ENCODE measurements around the gene RALGDS. TPM values are rescaled to one million over a fixed set of nuclear protein-coding genes. Genes with fewer than 3 reads are reported as not detected.

Gene RALGDS
- total and polyA plus RNA-seq, 3 donors from 2014 or later = 23.0 to 42.4 (median 32.5) TPM

DNA sequence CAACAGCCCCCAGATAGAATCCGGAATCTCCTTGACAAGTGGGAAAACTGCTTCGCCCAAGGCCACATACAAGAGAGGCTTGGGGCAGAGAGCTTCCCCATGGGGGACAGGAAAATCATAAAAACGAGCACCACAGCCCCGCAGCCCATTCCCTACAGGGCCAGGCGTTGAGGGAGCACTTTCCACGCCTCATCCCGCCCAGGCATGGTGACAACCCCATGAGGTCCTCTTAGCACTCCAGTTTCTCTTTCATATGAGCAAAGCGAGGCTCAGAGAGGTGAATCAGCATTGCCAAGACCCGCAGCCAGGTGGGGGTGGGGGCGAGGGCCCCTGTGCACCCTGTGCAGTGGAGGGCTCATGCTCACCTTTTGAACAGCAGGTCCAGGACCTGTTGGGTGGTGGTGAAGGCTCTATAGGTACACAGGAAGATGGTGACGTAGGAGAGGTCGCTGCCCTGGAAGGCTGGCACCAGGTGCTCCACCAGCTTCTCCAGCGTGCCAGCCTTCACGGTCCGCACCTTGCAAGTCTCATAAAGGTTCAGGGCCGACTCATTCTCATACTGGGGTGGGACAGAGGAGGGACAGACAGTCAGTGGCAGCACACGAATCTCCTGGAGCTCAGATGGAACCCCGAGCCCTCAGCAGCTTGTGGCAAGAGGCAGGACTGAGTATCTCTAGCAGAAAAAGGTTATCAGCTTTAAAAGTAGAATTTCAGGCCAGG, 10.9 kb downstream of the RALGDS start:
- no peak for TF ChIP-seq POLR2A (IDR thresholded peaks at IDR 0.05)
- TF ChIP-seq, protein P1, sequence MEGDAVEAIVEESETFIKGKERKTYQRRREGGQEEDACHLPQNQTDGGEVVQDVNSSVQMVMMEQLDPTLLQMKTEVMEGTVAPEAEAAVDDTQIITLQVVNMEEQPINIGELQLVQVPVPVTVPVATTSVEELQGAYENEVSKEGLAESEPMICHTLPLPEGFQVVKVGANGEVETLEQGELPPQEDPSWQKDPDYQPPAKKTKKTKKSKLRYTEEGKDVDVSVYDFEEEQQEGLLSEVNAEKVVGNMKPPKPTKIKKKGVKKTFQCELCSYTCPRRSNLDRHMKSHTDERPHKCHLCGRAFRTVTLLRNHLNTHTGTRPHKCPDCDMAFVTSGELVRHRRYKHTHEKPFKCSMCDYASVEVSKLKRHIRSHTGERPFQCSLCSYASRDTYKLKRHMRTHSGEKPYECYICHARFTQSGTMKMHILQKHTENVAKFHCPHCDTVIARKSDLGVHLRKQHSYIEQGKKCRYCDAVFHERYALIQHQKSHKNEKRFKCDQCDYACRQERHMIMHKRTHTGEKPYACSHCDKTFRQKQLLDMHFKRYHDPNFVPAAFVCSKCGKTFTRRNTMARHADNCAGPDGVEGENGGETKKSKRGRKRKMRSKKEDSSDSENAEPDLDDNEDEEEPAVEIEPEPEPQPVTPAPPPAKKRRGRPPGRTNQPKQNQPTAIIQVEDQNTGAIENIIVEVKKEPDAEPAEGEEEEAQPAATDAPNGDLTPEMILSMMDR (IDR thresholded peaks at IDR 0.05) = no peak
- H3K36me3 ChIP-seq (ENCODE audit: low read depth, missing control alignments) = no peaks in the 10 kb centered on the region
- no peaks in the 10 kb centered on the region for H3K27me3 ChIP-seq
- H3K4me1 ChIP-seq = peaks cover 18% of the 10 kb centered on the region
- no peak overlapping the region for H3K4me3 ChIP-seq
- DNase-seq = no peak
- intact Hi-C loops (cut with DNase I; ENCODE audit: low total_unique reads) = no loop called here
- WGBS, 2 donors = 85 to 94% methylated on average over 6 to 18 of the region's 18 CpGs
- H3K9me3 ChIP-seq = no peaks in the 10 kb centered on the region
- no peak overlapping the region for H3K27ac ChIP-seq

- no peak for DNase-seq
- Histone ChIP-seq H3K4me1 (peaks cover 13% of the 10 kb centered on the region), H3K36me3 (ENCODE audit: low read depth, missing control alignments) (no peaks in the 10 kb centered on the region), H3K4me3 (no peak overlapping the region), H3K9me3 (no peaks in the 10 kb centered on the region), H3K27me3 (no peaks in the 10 kb centered on the region), H3K27ac (no peak overlapping the region)
- WGBS, 2 donors = 80 to 94% methylated on average over 12 to 19 of the region's 19 CpGs
- intact Hi-C loops (cut with DNase I; ENCODE audit: low total_unique reads) = no loop called here
- TF ChIP-seq, protein P1 (IDR thresholded peaks at IDR 0.05) = no peak
- TF ChIP-seq POLR2A (IDR thresholded peaks at IDR 0.05) = no peak
These were observed 12.0 kb downstream of the RALGDS start for GRCh38 chr9:133108794-133109641.

GRCh38 chr9:133107961-133108793, 12.9 kb downstream of the RALGDS start:
- intact Hi-C loops (cut with DNase I; ENCODE audit: low total_unique reads) = no loop called here
- Histone ChIP-seq H3K27ac (no peak overlapping the region), H3K36me3 (ENCODE audit: low read depth, missing control alignments) (no peaks in the 10 kb centered on the region), H3K4me3 (no peak overlapping the region), H3K27me3 (no peaks in the 10 kb centered on the region), H3K4me1 (peaks cover 4% of the 10 kb centered on the region), H3K9me3 (no peaks in the 10 kb centered on the region)
- 89 to 91% methylated on average over 16 to 18 of the region's 18 CpGs for WGBS, 2 donors
- DNase-seq = no peak
- TF ChIP-seq, protein P1 (IDR thresholded peaks at IDR 0.05) = no peak

DNA sequence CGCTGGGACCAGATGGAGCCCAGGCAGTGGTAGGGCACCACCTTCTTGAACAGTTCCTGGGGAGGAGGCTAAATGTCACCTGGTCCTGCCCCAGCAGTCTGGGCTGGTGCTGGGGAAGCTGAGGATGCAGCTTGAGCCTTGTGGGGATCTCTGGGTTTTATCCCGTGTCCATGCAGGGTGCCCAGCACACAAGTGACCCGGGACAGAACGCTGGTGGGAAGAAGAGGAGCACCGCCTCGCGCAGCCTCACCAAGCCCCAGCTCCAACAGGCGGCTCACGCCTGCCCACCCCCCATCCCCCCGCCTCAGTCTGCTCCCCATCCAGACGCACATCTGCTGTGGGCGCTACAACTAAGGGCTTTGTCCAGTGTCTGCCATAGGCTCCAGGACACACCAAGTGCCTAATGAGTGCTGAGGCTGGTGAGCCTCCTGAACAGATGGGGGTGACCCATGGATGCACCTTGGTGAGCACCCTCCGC, 13.8 kb downstream of the RALGDS start:
- intact Hi-C loops (cut with DNase I; ENCODE audit: low total_unique reads) = no loop called here
- DNase-seq = no peak
- Histone ChIP-seq H3K36me3 (ENCODE audit: low read depth, missing control alignments) (no peaks in the 10 kb centered on the region), H3K4me3 (no peak overlapping the region), H3K27ac (no peak overlapping the region), H3K9me3 (no peaks in the 10 kb centered on the region), H3K27me3 (no peaks in the 10 kb centered on the region), H3K4me1 (no peaks in the 10 kb centered on the region)
- no peak for TF ChIP-seq POLR2A (IDR thresholded peaks at IDR 0.05)
- TF ChIP-seq, protein P1 (IDR thresholded peaks at IDR 0.05) = no peak
- 88 to 89% methylated on average over 4 to 13 of the region's 13 CpGs for WGBS, 2 donors
